CD4-positive, alpha-beta T cell (primary cell): ENCODE measurements around the gene TMUB1. TPM values are rescaled to one million over a fixed set of nuclear protein-coding genes. Genes with fewer than 3 reads are reported as not detected.
A peak's percentile ranks its signal among the peaks of the same experiment; 100 is the strongest.

ENCODE experiments used
- ATAC-seq: fragments of 200-7000 bp; cut with Tn5 transposase; one replicate; pipeline ENCODE4 v1.10.0; 2022; ENCODE audit warnings: mild to moderate bottlenecking; ENCODE audit not compliant: poor library complexity
- CTCF ChIA-PET: fragments of 350-600 bp; sonication (Branson Sonifier 250); formaldehyde crosslinking; loops from one replicate; lab custom pipeline; 2021; ENCODE audit warnings: antibody characterized with exemption, inconsistent platforms; lab: Charles Lee
- POLR2A ChIA-PET: fragments of 350-600 bp; sonication (Branson Sonifier 250); formaldehyde crosslinking; loops from one replicate; lab custom pipeline; 2021; ENCODE audit warnings: antibody characterized with exemption, inconsistent platforms; lab: Charles Lee
- DNase-seq, 14 experiments: peaks; one replicate each; pipeline ENCODE4 v3.0.0-alpha.2; 2013 to 2020; ENCODE audit warnings: mixed read lengths in 2 of 14
- H3K27ac ChIP-seq, 2 donors: one replicate each; pipeline versions ENCODE4 v1.5.1 to v1.7.0; 2013; ENCODE audit warnings: low read length in 2 of 2, low read depth in 1 of 2, mild to moderate bottlenecking in 1 of 2
- H3K27me3 ChIP-seq, 2 experiments: 1 replicate in 1 of 2; 2 replicates in 1 of 2; pipeline versions ENCODE4 v1.6.1 to v1.7.0; 2013; ENCODE audit warnings: low read length in 2 of 2, control low read depth in 1 of 2, mild to moderate bottlenecking in 1 of 2, moderate library complexity in 1 of 2; ENCODE audit not compliant: insufficient read depth in 2 of 2, control insufficient read depth in 1 of 2
- H3K36me3 ChIP-seq: one replicate; pipeline ENCODE4 v1.6.1; 2013; ENCODE audit warnings: low read length, control low read depth; ENCODE audit not compliant: insufficient read depth
- H3K4me1 ChIP-seq: one replicate; pipeline ENCODE4 v1.6.1; 2013; ENCODE audit warnings: low read length, control low read depth; ENCODE audit not compliant: insufficient read depth
- H3K4me3 ChIP-seq: one replicate; pipeline ENCODE4 v1.5.1; 2013; ENCODE audit warnings: mild to moderate bottlenecking, low read length, moderate library complexity
- H3K9me3 ChIP-seq, 2 experiments: 1 replicate in 1 of 2; 2 replicates in 1 of 2; pipeline versions ENCODE4 v1.6.1 to v1.7.0; 2013; ENCODE audit warnings: low read length in 2 of 2, mild to moderate bottlenecking in 2 of 2, control low read depth in 1 of 2, moderate library complexity in 1 of 2; ENCODE audit not compliant: control insufficient read depth in 1 of 2, insufficient read depth in 1 of 2
- H3K27ac Mint-ChIP-seq: one replicate; pipeline ENCODE4 v1.8.0; 2020; ENCODE audit warnings: mixed read lengths
- H3K27me3 Mint-ChIP-seq: one replicate; pipeline ENCODE4 v1.8.0; 2021; ENCODE audit warnings: mixed read lengths
- H3K36me3 Mint-ChIP-seq: one replicate; pipeline ENCODE4 v1.8.0; 2021; ENCODE audit warnings: low read depth, mixed read lengths
- H3K4me1 Mint-ChIP-seq: one replicate; pipeline ENCODE4 v1.8.0; 2021; ENCODE audit warnings: low read depth, mixed read lengths
- H3K4me3 Mint-ChIP-seq: one replicate; pipeline ENCODE4 v1.8.0; 2020; ENCODE audit warnings: mild to moderate bottlenecking, mixed read lengths
- H3K9me3 Mint-ChIP-seq: one replicate; pipeline ENCODE4 v1.8.0; 2020; ENCODE audit warnings: mixed read lengths
- CTCF ChIP-seq: fragments of 200-600 bp; IDR thresholded peaks from one replicate; pipeline ENCODE4 v1.8.0; 2022; ENCODE audit warnings: antibody characterized with exemption, mild to moderate bottlenecking
- intact Hi-C, 2 experiments: fragments of 100-400 bp; cut with DNase I in 1 of 2; cut with micrococcal nuclease in 1 of 2; formaldehyde crosslinking; loops; one replicate each; pipeline versions ENCODE4 v1.15.1 to v1.9.0; 2023 to 2025; cut with DNase I, micrococcal nuclease
- total RNA-seq, 174 experiments: library from RNA in 2 of 174; stranded (reverse) in 2 of 174; gene quantifications; one replicate each; pipeline ENCODE4 v1.2.3 and lab custom pipeline; 2021 to 2026

Gene TMUB1
- total RNA-seq, 2 experiments from 2014 or later = 44.5 to 46.6 TPM

GRCh38 chr7:151075978-151076426, 7.3 kb downstream of the TMUB1 start:
- H3K27ac Mint-ChIP-seq = no peak overlapping the region
- CTCF ChIA-PET = interaction anchor here (0.9 kb wide), 1 partner anchor 16 kb away, joined by 3 read pairs; no protein-coding TSS in a partner anchor

GRCh38 chr7:151075662-151075971, 7.7 kb downstream of the TMUB1 start:
- CTCF ChIA-PET = interaction anchor here (0.9 kb wide), 1 partner anchor 16 kb away, joined by 3 read pairs; no protein-coding TSS in a partner anchor
- no peak for TF ChIP-seq CTCF
- POLR2A ChIA-PET = no interaction called here
- Mint-ChIP-seq H3K27me3 (no peaks in the 10 kb centered on the region), H3K36me3 (peaks cover 46% of the 10 kb centered on the region), H3K4me3 (no peak overlapping the region), H3K4me1 (peaks cover 18% of the 10 kb centered on the region), H3K9me3 (no peaks in the 10 kb centered on the region), H3K27ac (no peak overlapping the region)
- no peak for ATAC-seq
- Histone ChIP-seq H3K27ac (no peak overlapping the region), H3K4me1 (peaks cover 18% of the 10 kb centered on the region), H3K4me3 (no peak overlapping the region), H3K9me3 (no peaks in the 10 kb centered on the region), H3K36me3 (peaks cover 61% of the 10 kb centered on the region), H3K27me3 (no peaks in the 10 kb centered on the region)
- intact Hi-C loops = no loop called here
- DNase-seq = no peak

More at GRCh38 chr7:151075978-151076426, 7.3 kb downstream of the TMUB1 start:
- TF ChIP-seq CTCF = no peak
- peaks cover 21% of the 10 kb centered on the region for H3K4me1 ChIP-seq
- Mint-ChIP-seq H3K27me3 (no peaks in the 10 kb centered on the region), H3K4me3 (no peak overlapping the region), H3K4me1 (peaks cover 18% of the 10 kb centered on the region), H3K36me3 (peaks cover 43% of the 10 kb centered on the region), H3K9me3 (no peaks in the 10 kb centered on the region)
- H3K36me3 ChIP-seq = peaks cover 57% of the 10 kb centered on the region
- ATAC-seq (no peak), DNase-seq (no peak)
- no peak overlapping the region for H3K4me3 ChIP-seq
- H3K9me3 ChIP-seq = no peaks in the 10 kb centered on the region
- intact Hi-C loops = no loop called here
- no peak overlapping the region for H3K27ac ChIP-seq
- POLR2A ChIA-PET = no interaction called here
- no peaks in the 10 kb centered on the region for H3K27me3 ChIP-seq

- Mint-ChIP-seq H3K4me1 (peaks cover 16% of the 10 kb centered on the region), H3K36me3 (peaks cover 50% of the 10 kb centered on the region), H3K27me3 (no peaks in the 10 kb centered on the region), H3K9me3 (no peaks in the 10 kb centered on the region), H3K4me3 (no peak overlapping the region), H3K27ac (peak overlapping the region; percentile 42)
- ATAC-seq = no peak
- Histone ChIP-seq H3K27ac (no peak overlapping the region), H3K4me1 (peaks cover 14% of the 10 kb centered on the region), H3K9me3 (no peaks in the 10 kb centered on the region), H3K36me3 (peaks cover 67% of the 10 kb centered on the region), H3K27me3 (no peaks in the 10 kb centered on the region), H3K4me3 (no peak overlapping the region)
- ChIA-PET POLR2A (no interaction called here), CTCF (no interaction called here)
- no peak for DNase-seq
- no peak for TF ChIP-seq CTCF
- intact Hi-C loops = no loop called here
Observed at GRCh38 chr7:151074817-151075661, 8.3 kb downstream of the TMUB1 start.
